GM10847 (cell line): ENCODE results near the gene ETV5.

Experiments
- POLR2A ChIP-seq: IDR thresholded peaks from 2 replicates; pipeline ENCODE4 v1.6.1; 2011; ENCODE audit not compliant: insufficient read length; ENCODE audit errors: extremely low read depth

Gene ETV5

DNA sequence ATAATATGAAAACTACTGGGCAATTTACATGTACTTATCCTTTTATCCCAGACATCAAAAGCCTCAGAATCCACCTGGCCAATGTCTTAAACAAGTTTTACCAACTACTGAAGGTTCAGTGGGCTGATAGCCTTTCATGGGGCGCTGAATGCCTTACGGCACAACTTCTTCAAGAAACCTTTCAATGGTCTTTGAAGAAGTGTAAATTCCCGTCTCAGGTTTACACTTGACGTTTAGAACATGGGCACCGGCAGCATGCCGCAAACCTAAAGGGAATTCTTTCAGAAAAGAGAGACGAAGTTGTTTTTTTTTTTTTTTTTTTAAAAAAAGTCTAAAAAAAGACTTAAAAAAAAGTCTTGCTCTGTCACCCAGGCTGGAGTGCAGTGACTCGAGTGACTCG lies 39.7 kb downstream of the ETV5 start:
- TF ChIP-seq POLR2A: no peak

GRCh38 chr3:186068243-186068552 lies 40.7 kb downstream of the ETV5 start:
- no peak for TF ChIP-seq POLR2A

DNA sequence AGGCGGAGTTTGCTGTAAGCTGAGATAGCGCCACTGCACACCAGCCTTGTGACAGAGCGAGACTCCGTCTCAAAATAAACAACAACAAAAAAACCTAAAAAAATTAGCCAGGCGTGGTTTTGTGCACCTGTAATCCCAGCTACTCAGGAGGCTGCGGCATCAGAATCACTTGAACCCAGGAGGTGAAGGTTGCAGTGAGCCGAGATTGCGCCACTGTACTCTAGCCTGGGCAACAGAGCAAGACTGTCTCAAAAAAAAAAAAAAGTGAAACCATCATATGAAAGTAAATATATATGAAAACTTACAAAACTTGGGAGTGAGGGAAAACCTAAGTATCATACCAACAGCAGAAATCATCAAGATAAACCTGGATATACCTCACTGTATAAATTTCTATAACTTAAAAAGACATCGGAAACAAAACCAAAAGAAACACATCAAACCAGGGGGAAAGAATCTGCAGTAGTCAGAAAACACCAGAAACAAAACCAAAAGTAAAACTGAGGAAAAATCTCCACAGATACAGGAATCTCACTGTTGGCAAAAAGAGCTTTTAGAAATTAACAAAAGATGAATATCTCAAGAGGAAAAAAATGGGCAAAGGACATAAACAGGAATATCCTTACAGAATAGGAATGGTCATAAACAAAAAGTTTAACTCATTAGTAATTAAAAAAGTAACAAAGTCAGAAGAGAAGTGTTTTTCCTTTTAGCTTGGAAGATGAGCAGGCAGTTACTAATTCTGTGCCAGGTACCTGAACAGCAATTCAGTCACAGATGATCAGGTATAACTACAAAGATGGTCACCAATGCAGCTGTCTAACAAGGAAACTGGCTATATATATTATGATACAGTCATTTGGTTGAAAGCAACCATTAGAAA lies 41.3 kb downstream of the ETV5 start:
- TF ChIP-seq POLR2A: no peak

DNA sequence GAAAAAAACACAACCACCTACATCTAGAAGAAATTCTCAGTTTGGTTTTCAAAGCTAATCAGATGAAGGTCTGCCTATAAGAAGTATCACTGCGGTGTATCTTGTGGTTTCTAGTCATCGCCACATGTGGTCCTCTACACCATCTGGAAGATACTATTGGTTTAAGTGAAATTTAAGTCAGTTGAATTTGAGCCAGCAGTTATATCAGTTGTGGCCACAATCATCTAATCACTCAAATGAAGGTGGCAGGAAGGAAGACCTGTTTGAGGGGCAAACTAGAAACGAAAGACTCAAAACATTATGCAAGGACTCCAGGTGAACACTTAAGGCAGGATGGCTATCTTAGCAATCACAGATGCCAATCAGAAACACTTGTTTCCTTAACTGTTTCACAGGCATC lies 48.7 kb downstream of the ETV5 start:
- no peak for TF ChIP-seq POLR2A

- TF ChIP-seq POLR2A: no peak
Measured at GRCh38 chr3:186059192-186059591, 49.7 kb downstream of the ETV5 start.

DNA sequence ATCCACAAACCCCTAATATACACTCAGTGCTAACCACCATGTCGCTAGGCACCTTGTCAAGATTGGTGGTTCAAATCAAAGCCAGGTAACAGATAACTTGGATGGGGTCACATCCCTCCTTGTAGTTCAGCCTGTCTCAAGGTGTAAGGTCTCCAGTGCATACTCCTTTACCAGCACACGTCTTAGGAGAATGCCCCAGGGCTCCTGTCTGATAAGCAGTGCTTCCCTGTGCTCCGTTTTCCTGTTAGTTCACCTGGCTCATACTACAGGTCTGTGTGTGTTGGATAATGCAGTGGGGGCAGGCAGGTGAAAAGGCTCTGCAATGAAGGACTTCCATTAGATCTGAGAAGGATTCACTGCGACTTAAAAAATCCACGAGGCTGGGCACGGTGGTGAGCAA lies 50.7 kb downstream of the ETV5 start:
- TF ChIP-seq POLR2A: no peak

- TF ChIP-seq POLR2A: no peak
Measured at GRCh38 chr3:186057594-186057993, 51.3 kb downstream of the ETV5 start.

DNA sequence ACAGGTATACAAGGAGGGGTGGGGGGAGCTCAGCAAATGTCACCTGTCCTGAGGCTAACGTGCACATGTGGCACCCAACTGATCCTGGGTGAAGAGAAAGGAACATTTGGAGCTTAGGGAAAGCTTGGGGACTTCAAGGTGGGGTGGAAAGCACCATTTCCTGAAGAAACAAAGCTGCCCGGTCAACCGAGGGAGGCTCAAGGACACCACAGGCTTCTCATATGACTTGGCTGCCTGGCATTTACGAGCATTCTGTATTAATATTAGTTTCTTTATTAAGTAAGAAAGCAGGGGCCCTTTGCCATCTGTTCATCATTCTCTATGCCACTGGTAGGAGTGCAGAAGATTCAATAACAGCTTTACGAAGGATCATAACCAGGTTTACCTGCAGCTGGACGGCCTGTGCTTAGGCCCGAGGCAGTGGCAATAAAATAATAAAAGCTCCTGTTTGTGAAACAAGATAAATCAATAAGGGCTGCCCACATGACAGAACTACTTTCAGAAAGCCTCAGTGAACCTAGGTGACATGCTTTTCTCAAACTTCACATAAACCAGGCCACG lies 54.0 kb downstream of the ETV5 start:
- no peak for TF ChIP-seq POLR2A

DNA sequence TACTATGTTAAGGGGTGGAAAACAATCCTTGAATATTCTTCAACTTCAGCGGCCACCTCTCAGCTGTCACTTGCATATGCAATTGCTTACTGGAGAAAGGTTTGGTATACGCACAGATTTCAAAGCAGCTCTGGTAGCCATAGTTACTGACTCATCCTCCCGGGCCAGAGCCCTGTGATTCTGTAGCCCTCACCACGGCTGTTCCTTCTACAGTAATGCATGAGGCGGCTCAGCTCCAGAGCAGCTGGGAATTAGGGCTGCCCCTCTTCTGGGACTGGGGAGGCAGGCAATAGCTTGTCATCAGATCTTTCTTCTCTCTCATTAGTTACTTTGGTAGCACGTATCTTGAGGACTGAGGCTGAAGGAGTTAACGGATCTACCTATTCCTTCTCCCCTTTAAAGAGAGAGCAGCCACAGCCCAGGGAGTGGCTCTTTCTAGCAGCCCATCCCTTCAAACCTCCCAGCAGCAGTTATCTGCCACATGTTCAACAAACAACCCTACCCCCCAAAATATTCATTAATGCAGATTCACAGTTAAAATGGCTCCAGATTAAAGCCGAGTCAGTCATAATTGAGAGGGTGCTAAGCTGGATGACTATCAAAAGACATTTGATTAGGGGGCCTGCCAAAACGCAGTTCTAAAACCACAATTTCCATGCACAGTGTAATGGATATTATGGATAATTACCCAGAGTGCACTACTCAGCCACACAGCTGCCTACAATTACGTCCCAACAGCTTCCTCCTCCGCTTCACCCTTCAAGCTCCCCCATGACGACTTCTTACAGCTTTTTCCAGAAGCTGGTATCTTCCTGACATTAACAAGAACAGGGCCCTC lies 54.7 kb downstream of the ETV5 start:
- TF ChIP-seq POLR2A: no peak

DNA sequence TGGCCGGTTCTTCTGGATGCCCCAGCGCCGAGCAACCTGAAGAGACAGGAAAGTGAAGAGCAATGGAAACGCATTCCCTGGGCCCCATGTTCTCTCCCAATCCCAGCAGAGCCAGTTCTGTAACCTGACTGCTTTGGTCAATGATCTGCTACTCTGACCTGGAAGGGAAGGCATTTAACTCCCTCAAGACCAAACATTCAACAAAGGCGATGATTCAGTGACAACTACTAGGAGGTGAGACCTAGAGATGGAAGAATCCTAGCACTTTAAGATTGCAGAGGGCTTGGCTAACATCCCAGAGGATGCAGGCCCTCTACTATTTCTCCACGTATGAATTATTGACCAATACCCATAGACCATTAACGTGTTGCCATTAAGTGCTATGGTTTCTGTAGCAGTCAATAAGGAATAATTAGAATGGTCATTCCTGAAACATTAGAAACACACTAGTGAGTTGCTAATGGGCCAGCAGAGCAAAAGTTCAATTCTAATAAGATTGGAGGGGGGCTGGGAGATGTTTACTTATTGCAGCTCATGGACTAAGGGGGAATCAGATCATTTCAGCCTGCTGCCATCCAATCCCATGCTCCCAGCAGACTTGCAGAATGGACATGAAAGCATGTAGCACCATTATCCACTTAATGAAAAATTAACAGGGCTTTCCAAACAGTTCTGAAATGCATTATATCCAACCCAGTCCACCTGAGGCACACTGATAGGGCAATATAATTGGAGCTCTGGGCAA lies 56.6 kb downstream of the ETV5 start:
- TF ChIP-seq POLR2A: no peak

GRCh38 chr3:186049001-186049400 lies 59.9 kb downstream of the ETV5 start:
- TF ChIP-seq POLR2A: no peak

GRCh38 chr3:186048119-186048518 lies 60.8 kb downstream of the ETV5 start:
- no peak for TF ChIP-seq POLR2A

DNA sequence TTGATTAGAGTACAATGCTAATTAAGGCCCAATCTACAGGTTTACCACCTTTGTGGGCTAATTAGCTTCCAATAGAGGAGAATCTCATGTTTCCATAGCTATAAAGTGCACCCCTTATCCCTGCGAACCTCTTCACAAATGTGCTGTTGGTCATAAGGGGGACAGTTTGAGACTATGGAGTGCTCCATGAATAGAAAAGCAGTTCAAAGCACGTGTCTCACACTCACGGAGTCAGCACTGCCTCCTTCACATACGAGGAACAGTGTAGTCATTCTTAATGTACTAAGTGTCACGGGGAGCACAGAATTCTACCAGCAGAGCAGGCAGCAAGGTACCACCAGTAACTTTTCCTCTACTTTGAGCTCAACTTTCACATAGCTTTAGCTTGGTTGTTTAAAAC lies 62.1 kb downstream of the ETV5 start:
- TF ChIP-seq POLR2A: no peak

DNA sequence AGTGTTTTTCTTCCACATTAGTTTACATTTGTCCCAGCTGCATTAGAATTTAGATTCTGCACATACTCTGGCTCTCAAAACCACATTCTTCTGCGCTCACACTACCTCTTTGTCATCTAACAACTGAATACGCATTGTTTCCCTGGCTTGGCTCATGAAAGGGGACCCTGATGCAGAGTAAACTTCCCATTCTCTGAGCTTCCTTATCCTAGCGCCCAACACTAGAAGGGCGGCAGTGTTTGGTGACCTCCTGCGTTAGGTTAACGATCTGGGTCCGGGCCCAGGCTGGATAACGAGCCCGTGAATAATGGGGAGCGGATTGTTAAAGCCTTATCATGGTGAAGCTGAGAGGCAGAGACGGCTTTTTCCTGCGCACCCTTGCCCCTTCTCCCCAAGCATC lies 63.9 kb downstream of the ETV5 start:
- no peak for TF ChIP-seq POLR2A

DNA sequence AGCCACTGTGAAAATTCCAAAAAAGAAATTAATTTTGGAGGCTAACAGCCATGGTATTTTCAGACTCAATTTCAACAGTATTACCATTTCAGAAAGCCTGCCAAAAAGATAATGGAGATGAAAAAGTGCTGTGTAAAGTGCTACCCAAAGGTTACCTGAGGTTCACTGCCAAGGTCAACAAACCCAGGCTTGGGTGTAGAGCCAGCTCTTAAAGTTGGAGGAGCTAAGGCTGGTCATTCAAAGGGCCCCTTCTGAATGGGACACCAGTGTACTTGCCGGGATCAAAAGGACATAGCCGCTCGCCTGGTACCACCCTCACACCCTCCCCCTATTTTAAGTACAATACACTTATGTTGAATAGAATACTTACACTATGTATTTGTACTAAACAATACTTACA lies 64.5 kb downstream of the ETV5 start:
- no peak for TF ChIP-seq POLR2A
